SHP77 (cell line): Measurements from ENCODE around the gene EEF1AKMT2.
"Not testable (repeated sequence)": the region's sequence is repeated elsewhere in the genome, so short reads cannot be mapped to it uniquely, and the experiment has no call there.

Source experiments
- DNase-seq, 2 experiments: peaks; one replicate each; lab custom pipeline; 2025; lab: John Stamatoyannopoulos, UW

EEF1AKMT2 gene

DNA sequence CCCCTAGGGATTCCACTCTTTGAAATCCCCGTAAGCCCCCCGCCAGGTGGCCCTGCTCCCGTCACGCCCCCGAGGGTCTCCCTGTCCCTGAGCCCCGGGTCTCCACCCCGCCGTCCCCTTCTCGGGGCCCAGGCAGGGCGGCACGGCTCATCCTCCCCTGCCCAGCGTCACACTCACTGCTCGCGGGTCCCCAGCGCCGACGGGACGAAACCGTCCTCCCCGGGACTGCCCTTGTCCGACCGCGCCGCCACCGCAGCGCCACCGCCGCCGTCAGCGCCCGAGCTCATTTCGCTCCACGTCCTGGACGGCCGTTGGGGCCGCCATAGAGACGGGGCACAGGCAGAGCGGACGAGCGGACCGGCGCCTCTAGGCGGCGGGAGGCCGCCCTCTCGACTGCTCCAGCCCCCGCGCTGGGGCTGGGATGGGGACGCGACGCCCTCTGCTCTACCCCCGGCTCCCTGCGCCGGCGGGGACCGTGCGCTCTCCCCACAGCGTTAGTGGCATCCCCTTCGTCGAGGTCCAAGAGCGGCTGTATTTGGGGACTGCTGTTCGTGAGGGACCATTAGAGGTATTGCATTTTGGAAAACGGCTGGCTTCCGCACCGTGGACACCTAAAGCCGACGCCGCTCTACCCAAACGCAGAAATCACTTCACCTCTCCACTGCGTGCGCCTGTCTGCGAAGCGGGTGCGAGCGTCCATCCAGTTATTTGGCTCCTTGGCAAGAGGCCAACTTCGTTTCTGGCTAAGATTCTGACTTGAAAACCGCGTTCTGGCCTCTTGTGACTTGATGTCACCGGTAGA is at the start of gene EEF1AKMT2:
TSS of gene EEF1AKMT2 (minus strand) at position 341 of the 802 bp plus-strand sequence. CDS start at position 287, 54 bp downstream.
- peak; percentile 75 to 78 for DNase-seq

- DNase-seq: no peak
Observed at GRCh38 chr10:124837687-124838086, 46.0 kb upstream of the EEF1AKMT2 start.

- no peak for DNase-seq
Observed at GRCh38 chr10:124831116-124831515, 39.4 kb upstream of the EEF1AKMT2 start.

DNA sequence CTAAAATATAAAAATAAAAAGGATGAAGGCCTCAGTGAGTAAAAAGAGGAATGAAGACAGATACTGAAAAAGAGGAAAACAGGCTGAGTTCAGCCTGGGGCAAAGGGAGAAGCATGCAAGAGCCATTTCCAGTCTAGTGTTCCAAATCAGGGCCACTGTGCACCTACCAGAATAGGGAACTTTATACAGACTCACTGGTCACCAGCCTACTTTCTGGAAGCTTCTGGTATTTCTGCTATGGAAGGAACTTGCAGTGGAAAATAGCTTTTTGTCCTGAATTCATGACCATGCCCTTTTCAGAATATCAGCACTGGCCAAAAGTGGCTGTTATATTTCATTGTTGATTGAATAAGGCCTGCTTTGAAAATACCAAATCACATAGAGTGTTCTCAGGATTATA is 38.8 kb upstream of the EEF1AKMT2 start:
- no peak for DNase-seq

DNA sequence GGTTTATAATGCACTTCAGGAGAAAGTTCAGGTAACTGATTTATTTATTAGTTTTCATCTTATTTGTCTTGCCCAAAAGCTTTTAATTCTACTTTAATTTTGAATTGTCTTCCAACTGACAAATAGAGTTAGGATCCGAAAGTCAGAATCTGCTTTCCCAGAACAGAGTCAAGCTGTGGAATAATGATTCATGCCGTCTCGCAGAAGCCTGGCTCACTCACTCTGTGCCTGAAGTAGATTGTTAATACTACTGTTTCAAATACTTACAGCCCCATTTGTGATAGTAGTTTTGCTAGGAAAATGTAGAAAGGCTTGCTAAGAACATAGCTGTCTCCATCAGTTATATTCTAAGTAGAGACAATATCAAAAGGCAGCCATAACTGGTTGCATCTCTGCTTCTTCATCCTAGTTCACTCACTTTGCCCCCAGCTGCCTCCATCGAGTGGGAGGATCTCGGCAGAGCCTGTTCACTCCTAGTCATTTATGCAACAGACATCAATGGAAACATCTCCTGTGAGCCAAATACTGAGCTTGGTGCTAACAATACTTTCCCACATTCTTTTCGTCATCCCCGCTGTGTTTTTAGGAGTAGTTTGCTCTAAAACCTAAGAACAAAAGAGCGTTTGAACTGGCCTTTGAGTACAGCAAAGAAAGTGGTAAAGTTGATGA is 37.9 kb upstream of the EEF1AKMT2 start:
- no peak for DNase-seq

DNA sequence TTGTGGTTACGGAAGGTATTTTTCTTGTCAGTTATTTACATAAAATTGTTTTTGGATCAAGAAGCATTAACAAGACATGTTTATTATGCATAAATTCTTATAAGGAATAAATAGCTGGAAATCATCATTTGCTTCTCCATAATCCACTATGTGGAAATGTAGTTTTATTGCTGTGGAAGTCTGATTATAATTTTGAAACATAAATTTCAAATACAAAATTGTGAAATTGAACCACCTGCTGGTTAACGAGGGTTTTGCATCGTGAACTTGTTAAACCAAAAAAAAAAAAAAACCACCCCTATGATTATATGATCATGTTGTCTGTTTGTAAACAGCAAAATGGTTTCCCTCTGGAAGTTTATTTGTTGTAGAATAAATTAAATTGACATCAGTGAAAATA is 35.8 kb upstream of the EEF1AKMT2 start:
- no peak for DNase-seq

- DNase-seq: no peak
Observed at GRCh38 chr10:124826262-124826661, 34.6 kb upstream of the EEF1AKMT2 start.

DNA sequence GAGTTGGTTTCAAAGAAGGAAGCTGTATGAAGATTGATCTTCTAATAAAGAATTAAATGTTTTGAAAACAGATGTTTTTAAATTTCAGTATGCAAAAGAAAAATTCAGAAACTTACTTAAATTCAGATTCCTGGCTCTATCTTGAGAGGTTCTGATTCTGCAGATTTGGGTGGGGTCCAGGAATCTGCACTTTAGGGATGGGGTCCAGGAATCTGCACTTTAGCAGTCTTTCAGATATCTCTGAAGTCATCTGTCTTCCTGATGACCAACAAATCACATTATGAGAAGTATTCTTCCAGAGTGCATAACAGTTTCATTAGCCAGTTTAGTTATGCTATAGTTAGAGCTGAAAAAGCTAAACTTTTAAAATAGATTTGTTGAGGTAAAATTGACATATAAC is 34.0 kb upstream of the EEF1AKMT2 start:
- no peak for DNase-seq

- DNase-seq: not testable (repeated sequence)
Observed at GRCh38 chr10:124824932-124825331, 33.2 kb upstream of the EEF1AKMT2 start.

DNA sequence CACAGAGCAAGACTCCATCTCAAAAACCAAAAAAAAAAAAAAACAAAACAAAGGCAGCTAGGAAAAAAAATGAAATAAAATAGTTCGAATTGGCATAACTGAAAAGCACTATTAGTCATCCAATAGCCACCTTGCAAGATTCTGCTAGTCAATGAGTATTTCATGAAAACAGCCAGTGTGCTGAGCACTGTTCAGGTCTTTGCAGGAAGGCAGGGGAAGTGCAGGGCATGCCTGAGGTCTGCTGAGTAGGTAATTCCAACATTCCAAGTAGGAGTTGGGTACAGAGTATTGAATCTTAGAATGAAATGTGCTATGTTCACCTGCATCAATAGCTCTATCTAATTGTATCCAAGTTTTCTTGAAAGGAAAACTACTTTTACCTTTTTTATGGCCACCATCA is 32.8 kb upstream of the EEF1AKMT2 start:
- no peak for DNase-seq

DNA sequence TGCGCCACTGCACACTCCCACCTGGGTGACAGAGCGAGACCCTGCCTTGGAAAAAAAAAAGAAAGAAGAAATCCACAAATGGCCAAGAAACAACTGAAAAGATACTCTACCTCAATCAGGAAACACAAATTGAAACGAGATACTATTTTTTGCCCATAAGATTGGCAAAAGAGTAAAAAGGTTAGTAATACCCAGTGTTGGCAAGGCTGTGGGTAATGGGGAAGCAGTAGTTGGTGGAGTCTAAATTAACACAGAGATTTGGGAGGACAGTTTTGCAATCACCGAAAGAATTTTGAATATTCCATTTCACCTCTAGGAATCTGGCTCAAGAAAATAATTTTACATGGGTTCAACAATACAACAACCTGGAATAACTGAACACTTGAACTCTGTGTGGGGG is 29.8 kb upstream of the EEF1AKMT2 start:
- DNase-seq: no peak

- DNase-seq: no peak
Observed at GRCh38 chr10:124820121-124820520, 28.4 kb upstream of the EEF1AKMT2 start.

DNA sequence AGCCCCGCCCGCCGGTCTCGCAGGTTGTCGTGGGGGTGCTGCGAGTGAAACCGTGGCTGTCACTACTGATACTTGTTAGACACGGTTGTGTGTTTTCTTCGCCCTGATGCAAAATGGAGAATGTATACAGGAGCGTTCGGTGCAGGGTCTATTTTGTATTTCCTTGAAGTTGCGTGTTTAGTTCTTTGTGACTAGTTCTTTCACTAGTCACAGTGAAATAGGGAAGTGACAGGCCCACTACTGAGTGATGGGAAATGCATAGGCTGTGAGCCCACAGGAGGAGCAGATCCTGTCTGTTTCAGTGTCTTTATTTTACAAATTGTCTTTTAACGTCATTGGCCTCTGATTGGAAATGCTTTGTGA is 10.6 kb upstream of the EEF1AKMT2 start:
- DNase-seq: no peak

GRCh38 chr10:124799211-124799610 is 7.5 kb upstream of the EEF1AKMT2 start:
- no peak for DNase-seq

GRCh38 chr10:124798781-124799180 is 7.1 kb upstream of the EEF1AKMT2 start:
- DNase-seq: no peak

- DNase-seq: no peak
Observed at GRCh38 chr10:124798364-124798763, 6.7 kb upstream of the EEF1AKMT2 start.

GRCh38 chr10:124792998-124793352 is 1.3 kb upstream of the EEF1AKMT2 start:
- DNase-seq: no peak

DNA sequence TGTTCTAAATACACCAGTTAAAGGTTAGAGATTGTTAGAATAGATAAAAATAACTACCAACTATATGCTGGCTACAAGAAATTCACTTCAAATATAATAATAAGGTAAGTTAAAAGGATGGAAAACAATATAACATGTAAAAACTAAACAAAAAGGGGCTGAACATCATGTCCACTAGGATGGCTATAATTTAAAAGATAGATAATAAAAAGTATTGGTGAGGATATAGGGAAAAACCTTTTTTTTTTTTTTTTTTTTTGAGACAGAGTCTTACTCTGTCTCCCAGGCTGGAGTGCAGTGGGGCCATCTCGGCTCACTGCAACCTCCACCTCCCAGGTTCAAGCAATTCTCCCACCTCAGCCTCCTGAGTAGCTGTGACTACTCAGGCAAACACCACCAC is 8.8 kb downstream of the EEF1AKMT2 start:
- not testable (repeated sequence) for DNase-seq

- DNase-seq: no peak
Observed at GRCh38 chr10:124768791-124769190, 22.9 kb downstream of the EEF1AKMT2 start.

DNA sequence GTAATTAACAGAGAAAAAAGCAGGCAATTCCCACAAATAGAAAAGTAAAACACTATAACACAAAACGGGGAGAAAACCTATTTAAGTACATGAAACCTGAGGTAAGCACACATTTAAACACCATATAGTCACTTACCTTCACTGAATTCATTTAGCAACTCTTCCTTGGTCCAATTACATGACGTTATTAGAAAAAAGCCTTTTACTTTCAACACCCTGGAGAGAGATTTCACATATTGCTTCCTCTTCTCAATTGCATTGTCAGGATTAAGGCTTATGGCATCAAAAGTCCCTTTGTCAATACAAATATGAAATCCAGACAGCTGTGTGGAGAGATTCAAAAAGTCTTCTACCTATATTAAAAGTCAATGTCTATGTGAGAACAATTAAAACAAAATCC is 26.4 kb downstream of the EEF1AKMT2 start:
- no peak for DNase-seq

- no peak for DNase-seq
Observed at GRCh38 chr10:124763267-124763666, 28.4 kb downstream of the EEF1AKMT2 start.

- no peak for DNase-seq
Observed at GRCh38 chr10:124762281-124762680, 29.4 kb downstream of the EEF1AKMT2 start.

DNA sequence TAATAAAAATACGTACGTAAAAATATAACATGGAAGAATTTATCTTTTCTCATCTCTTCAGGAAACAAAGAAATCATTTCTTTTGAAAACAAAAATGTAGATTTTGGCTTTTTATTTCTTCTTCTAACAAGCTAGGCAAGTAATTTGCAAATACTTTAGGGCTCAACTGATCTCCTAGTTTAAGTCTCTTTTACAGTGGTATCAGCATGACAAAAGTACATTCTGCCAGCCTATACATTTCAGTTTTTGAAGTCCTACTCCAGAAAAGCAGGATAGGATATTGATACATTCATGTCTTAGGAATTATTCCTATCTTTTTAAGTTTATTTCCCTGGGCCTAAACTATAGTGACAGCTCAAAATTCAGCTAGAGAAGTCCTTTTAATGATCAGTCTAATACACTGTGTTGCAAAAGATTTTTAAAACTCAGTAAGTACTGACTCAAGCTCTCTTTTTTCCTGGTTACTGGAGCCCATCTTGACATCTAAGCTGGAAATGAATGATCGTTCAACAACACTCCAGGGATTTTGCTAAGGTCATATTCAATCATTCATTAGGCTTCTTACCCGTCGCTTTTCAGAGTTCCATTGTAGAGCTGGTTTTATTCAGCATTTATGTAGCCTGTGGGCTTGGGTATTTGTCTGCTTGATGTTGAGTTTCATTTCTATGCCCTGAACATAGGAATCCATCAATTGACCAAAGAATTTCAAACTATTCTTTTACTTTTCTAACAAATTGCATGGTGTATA is 35.4 kb downstream of the EEF1AKMT2 start:
- no peak for DNase-seq
